IPS DF 19.7 (cell line): ENCODE measurements around the gene CIBAR2.
"Not testable (repeated sequence)": the region's sequence is repeated elsewhere in the genome, so short reads cannot be mapped to it uniquely, and the experiment has no call there.

Source experiments
- DNase-seq: peaks from one replicate; pipeline ENCODE4 v3.0.0-alpha.2; 2013; ENCODE audit warnings: low read depth, low spot score

CIBAR2 gene

GRCh38 chr16:85062845-85063244, 49.4 kb downstream of the CIBAR2 start:
- DNase-seq = no peak

GRCh38 chr16:85062323-85062722, 49.9 kb downstream of the CIBAR2 start:
- no peak for DNase-seq

GRCh38 chr16:85061566-85061965, 50.7 kb downstream of the CIBAR2 start:
- no peak for DNase-seq

- DNase-seq = no peak
These were observed 53.4 kb downstream of the CIBAR2 start for GRCh38 chr16:85058909-85059308.

- DNase-seq = no peak
These were observed 54.3 kb downstream of the CIBAR2 start for GRCh38 chr16:85057948-85058347.

GRCh38 chr16:85057212-85057889, 54.9 kb downstream of the CIBAR2 start:
- no peak for DNase-seq

- no peak for DNase-seq
These were observed 56.0 kb downstream of the CIBAR2 start for GRCh38 chr16:85056211-85056748.

GRCh38 chr16:85055493-85056210, 56.6 kb downstream of the CIBAR2 start:
- DNase-seq = no peak

GRCh38 chr16:85054948-85055492, 57.3 kb downstream of the CIBAR2 start:
- no peak for DNase-seq

- DNase-seq = not testable (repeated sequence)
These were observed 58.0 kb downstream of the CIBAR2 start for GRCh38 chr16:85054321-85054720.

GRCh38 chr16:85052536-85052935, 59.7 kb downstream of the CIBAR2 start:
- no peak for DNase-seq

- DNase-seq = no peak
These were observed 60.6 kb downstream of the CIBAR2 start for GRCh38 chr16:85051683-85052082.

GRCh38 chr16:85051067-85051581, 61.1 kb downstream of the CIBAR2 start:
- DNase-seq = no peak

GRCh38 chr16:85049706-85050305, 62.5 kb downstream of the CIBAR2 start:
- DNase-seq = no peak

- no peak for DNase-seq
These were observed 63.2 kb downstream of the CIBAR2 start for GRCh38 chr16:85048921-85049562.
